ENCODE data around the gene SLC66A3.

The SLC66A3 gene

GRCh38 chr2:11128243-11128951 is 26.9 kb upstream of the SLC66A3 start:
- DNase-seq (ENCODE audit: extremely low read depth, low read depth) = peak; percentile 42
- no peak overlapping the region for H3K4me3 ChIP-seq (replicated peaks; ENCODE audit: low read depth, low read length)
- TF ChIP-seq CTCF (IDR thresholded peaks at IDR 0.05; ENCODE audit: low read depth, low read length, missing control alignments) = no peak

- no peak for DNase-seq (ENCODE audit: extremely low read depth, low read depth)
- peak; percentile 33 for TF ChIP-seq CTCF (IDR thresholded peaks at IDR 0.05; ENCODE audit: low read depth, low read length, missing control alignments)
- H3K4me3 ChIP-seq (replicated peaks; ENCODE audit: low read depth, low read length) = peak overlapping the region; percentile 11; the same call in 1 of the 2 replicates
These were observed 25.4 kb upstream of the SLC66A3 start for GRCh38 chr2:11129598-11130449.

GRCh38 chr2:11131166-11131920 is 23.9 kb upstream of the SLC66A3 start:
- DNase-seq (ENCODE audit: extremely low read depth, low read depth) = no peak
- TF ChIP-seq CTCF (IDR thresholded peaks at IDR 0.05; ENCODE audit: low read depth, low read length, missing control alignments) = no peak
- no peak overlapping the region for H3K4me3 ChIP-seq (replicated peaks; ENCODE audit: low read depth, low read length)

GRCh38 chr2:11132036-11132671 is 23.1 kb upstream of the SLC66A3 start:
- no peak for TF ChIP-seq CTCF (IDR thresholded peaks at IDR 0.05; ENCODE audit: low read depth, low read length, missing control alignments)
- no peak overlapping the region for H3K4me3 ChIP-seq (replicated peaks; ENCODE audit: low read depth, low read length)
- no peak for DNase-seq (ENCODE audit: extremely low read depth, low read depth)

DNA sequence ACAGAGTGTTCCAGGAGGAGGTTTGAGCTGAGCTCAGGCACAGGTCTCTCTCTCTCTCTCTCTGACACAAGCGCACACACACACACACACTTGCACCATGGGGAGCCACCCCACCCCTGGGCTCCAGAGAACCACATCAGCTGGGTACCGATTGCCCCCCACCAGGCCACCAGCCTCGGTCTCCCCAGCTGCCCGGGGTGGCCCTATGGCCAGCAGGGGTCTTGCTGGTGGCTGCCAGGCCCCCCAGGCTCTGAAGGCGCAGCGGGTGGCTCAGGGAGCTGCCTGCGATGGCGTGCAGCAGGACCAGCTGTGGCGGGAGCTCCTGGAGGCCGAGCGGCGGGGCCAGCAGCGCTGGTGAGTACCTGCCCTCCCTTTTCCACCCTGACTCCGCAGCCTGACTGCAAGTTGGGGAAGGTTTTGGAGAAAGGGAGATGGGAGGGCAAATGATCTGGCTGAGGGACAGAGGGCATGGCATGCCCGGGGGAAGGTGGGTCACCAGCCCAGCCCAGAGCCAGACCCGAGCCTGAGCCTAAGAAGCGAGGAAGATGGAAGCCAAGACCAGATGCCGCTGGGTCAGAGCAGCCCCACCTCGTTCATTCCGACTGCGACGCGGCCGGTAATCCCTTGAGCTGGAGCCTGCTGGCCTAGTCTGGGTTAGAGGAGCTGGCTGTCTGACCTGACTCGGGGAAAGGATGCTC is 21.9 kb upstream of the SLC66A3 start:
- H3K4me3 ChIP-seq (replicated peaks; ENCODE audit: low read depth, low read length) = peak overlapping the region; percentile 43
- no peak for TF ChIP-seq CTCF (IDR thresholded peaks at IDR 0.05; ENCODE audit: low read depth, low read length, missing control alignments)
- DNase-seq (ENCODE audit: extremely low read depth, low read depth) = no peak

DNA sequence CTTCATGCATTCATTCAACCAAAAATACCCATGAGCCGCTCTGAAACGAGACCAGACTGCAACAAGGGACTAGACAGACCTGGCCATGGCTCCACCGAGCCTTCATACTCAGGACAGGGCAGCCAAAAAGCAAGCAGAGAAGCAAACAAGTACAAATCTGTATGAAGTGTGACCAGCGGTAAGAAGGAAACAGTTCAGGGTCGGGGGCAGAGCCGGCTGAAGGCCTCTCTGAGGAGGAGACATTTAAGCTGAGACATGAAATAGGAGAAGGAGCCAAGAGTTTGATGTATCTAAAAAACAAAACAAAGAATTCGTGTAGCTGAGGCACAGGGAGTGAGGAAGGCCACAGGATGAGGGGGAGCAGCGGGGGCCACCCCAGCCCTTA is 21.3 kb upstream of the SLC66A3 start:
- H3K4me3 ChIP-seq (replicated peaks; ENCODE audit: low read depth, low read length) = no peak overlapping the region
- DNase-seq (ENCODE audit: extremely low read depth, low read depth) = no peak
- no peak for TF ChIP-seq CTCF (IDR thresholded peaks at IDR 0.05; ENCODE audit: low read depth, low read length, missing control alignments)
